HG02642 (cell line): ENCODE data around the gene ARHGAP21.

Source experiments
- ATAC-seq: cut with Tn5 transposase; IDR thresholded peaks from one replicate; pipeline ENCODE4 v1.9.1; 2021; ENCODE audit warnings: mild to moderate bottlenecking; ENCODE audit not compliant: unreplicated experiment, poor library complexity

The ARHGAP21 gene

GRCh38 chr10:24589265-24589664, 134.4 kb downstream of the ARHGAP21 start:
- ATAC-seq: no peak

GRCh38 chr10:24579906-24580305, 143.8 kb downstream of the ARHGAP21 start:
- ATAC-seq: no peak

GRCh38 chr10:24579448-24579847, 144.2 kb downstream of the ARHGAP21 start:
- ATAC-seq: no peak

- no peak for ATAC-seq
These were observed 148.1 kb downstream of the ARHGAP21 start for GRCh38 chr10:24575481-24576002.

- ATAC-seq: no peak
These were observed 149.0 kb downstream of the ARHGAP21 start for GRCh38 chr10:24574578-24575155.

GRCh38 chr10:24574161-24574560, 149.5 kb downstream of the ARHGAP21 start:
- ATAC-seq: no peak

GRCh38 chr10:24571870-24572450, 151.7 kb downstream of the ARHGAP21 start:
- no peak for ATAC-seq

- no peak for ATAC-seq
These were observed 152.8 kb downstream of the ARHGAP21 start for GRCh38 chr10:24570658-24571426.

- ATAC-seq: no peak
These were observed 153.6 kb downstream of the ARHGAP21 start for GRCh38 chr10:24569828-24570657.

- no peak for ATAC-seq
These were observed 154.3 kb downstream of the ARHGAP21 start for GRCh38 chr10:24569330-24569796.

- no peak for ATAC-seq
These were observed 155.6 kb downstream of the ARHGAP21 start for GRCh38 chr10:24568042-24568441.

GRCh38 chr10:24561453-24561852, 162.2 kb downstream of the ARHGAP21 start:
- ATAC-seq: no peak

- no peak for ATAC-seq
These were observed 166.6 kb downstream of the ARHGAP21 start for GRCh38 chr10:24556750-24557742.

GRCh38 chr10:24556126-24556749, 167.4 kb downstream of the ARHGAP21 start:
- ATAC-seq: no peak

- no peak for ATAC-seq
These were observed 169.7 kb downstream of the ARHGAP21 start for GRCh38 chr10:24554036-24554435.

GRCh38 chr10:24553051-24553612, 170.6 kb downstream of the ARHGAP21 start:
- no peak for ATAC-seq

GRCh38 chr10:24552346-24553016, 171.2 kb downstream of the ARHGAP21 start:
- peak; percentile 57 for ATAC-seq

GRCh38 chr10:24551161-24551560, 172.5 kb downstream of the ARHGAP21 start:
- ATAC-seq: no peak
